Measurements from ENCODE around the gene TP53I3.
"Not testable (repeated sequence)": the region's sequence is repeated elsewhere in the genome, so short reads cannot be mapped to it uniquely, and the experiment has no call there.

TP53I3 gene

DNA sequence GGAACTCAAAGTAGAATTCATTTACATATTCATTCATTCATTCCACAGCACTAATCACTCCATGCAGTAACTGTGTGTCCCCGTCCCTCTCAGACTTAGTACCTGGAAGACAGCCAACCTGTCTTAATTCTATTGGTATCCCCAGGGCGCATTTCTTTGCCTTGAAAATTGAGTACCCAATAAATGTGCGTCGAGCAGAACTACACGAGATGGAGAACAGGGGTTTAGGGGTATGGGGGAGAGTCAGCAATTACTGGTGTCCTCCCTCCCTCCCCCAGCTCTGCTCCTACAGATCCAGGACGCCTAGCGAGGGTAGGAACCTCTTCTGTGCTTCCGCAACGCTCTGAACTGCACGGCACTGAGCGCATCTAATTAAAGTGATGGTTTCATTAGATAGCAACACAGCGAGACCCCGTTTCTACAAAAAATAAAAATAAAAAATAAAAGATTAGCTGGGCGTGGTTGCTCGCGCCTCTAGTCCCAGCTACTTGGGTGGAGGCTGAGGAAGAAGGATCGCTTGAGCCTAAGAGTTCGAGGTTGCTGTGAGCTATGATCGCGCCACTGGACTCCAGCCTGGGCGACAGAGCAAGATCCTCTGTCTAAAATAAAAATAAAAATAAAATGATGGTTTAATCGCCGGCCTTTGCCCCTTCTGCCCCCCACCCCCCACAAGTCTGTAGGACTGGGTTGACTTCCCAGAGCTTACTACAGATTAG, 35.7 kb downstream of the TP53I3 start:
- no peak for DNase-seq (ENCODE audit: low read depth)
- TF ChIP-seq, protein P1, sequence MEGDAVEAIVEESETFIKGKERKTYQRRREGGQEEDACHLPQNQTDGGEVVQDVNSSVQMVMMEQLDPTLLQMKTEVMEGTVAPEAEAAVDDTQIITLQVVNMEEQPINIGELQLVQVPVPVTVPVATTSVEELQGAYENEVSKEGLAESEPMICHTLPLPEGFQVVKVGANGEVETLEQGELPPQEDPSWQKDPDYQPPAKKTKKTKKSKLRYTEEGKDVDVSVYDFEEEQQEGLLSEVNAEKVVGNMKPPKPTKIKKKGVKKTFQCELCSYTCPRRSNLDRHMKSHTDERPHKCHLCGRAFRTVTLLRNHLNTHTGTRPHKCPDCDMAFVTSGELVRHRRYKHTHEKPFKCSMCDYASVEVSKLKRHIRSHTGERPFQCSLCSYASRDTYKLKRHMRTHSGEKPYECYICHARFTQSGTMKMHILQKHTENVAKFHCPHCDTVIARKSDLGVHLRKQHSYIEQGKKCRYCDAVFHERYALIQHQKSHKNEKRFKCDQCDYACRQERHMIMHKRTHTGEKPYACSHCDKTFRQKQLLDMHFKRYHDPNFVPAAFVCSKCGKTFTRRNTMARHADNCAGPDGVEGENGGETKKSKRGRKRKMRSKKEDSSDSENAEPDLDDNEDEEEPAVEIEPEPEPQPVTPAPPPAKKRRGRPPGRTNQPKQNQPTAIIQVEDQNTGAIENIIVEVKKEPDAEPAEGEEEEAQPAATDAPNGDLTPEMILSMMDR (IDR thresholded peaks at IDR 0.05; ENCODE audit: insufficient read depth, low read depth, low read length, missing control alignments): no peak
- H3K4me3 ChIP-seq (ENCODE audit: low read depth, low read length): peak overlapping the region; percentile 70

- no peak overlapping the region; the same call in 1 of the 2 replicates for H3K4me3 ChIP-seq (ENCODE audit: low read depth, low read length)
- DNase-seq (ENCODE audit: low read depth): no peak
- TF ChIP-seq, protein P1 (IDR thresholded peaks at IDR 0.05; ENCODE audit: insufficient read depth, low read depth, low read length, missing control alignments): no peak
Observed at GRCh38 chr2:24047703-24048033, 37.0 kb downstream of the TP53I3 start.

DNA sequence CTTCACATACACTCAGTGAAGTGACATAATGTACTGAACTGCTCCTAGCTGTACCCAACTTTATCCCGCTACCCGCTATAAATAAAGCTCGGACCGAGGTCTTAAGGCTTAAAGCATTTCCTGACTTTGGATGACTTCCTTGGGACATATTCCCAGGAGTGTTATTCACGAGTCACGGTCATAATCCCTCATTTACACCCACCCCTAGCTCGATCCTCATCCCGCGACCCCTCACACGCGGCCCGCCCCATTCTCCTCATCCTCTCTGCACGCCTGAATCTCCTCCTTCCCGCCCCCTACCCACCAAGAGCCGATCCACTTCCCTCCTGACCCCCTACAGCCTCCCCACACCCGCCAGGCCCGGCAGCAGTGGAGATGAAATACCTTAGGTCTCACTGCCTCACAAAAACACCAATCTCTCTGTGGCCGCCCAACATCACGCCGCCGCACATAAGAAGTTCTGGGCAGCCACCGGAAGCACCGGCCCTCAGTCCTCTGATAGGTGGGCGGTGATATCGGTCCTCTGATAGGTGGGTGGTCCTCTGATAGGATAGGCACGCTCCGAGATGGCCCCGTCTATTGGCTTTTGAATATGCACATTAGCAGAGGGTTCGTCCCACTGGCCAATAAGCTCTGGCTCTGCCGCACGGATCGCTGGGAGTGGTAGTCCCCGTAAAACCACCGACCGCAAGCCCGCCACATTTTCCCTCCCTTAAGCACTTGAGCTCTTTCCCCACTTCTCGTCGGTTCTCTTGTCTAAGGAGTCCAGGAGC, 37.5 kb downstream of the TP53I3 start, which contains the start of gene WDCP:
Gene WDCP (minus strand): TSS at position 462 of the 773 bp plus-strand sequence. CDS start 7,897 bp downstream, outside the sequence.
- peak within 1 kb of the TSS; percentile 91 for H3K4me3 ChIP-seq (ENCODE audit: low read depth, low read length)
- peak; percentile 98 for DNase-seq (ENCODE audit: low read depth)
- TF ChIP-seq, protein P1 (IDR thresholded peaks at IDR 0.05; ENCODE audit: insufficient read depth, low read depth, low read length, missing control alignments): no peak

DNA sequence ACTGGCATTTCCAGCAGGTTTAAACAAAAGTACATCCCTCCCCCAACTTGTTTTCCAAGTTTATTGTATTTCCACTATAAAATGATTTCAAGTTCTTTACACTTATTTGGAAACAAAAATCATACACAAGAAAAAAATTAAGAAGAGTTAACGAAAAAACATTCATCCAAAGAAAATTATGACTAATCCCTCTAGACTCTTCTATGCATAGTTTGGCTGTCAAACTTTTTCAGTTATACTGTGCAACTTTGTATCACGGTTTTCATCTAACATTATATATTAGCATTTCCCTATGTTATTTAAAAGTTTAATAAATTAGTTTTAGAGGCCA, 38.1 kb downstream of the TP53I3 start:
- DNase-seq (ENCODE audit: low read depth): no peak
- TF ChIP-seq, protein P1 (IDR thresholded peaks at IDR 0.05; ENCODE audit: insufficient read depth, low read depth, low read length, missing control alignments): no peak
- H3K4me3 ChIP-seq (ENCODE audit: low read depth, low read length): peak overlapping the region; percentile 91

GRCh38 chr2:24045511-24046508, 38.8 kb downstream of the TP53I3 start:
- TF ChIP-seq, protein P1 (IDR thresholded peaks at IDR 0.05; ENCODE audit: insufficient read depth, low read depth, low read length, missing control alignments): no peak
- DNase-seq (ENCODE audit: low read depth): no peak
- H3K4me3 ChIP-seq (ENCODE audit: low read depth, low read length): peak overlapping the region; percentile 91

- H3K4me3 ChIP-seq (ENCODE audit: low read depth, low read length); DNase-seq (ENCODE audit: low read depth): not testable (repeated sequence)
Observed at GRCh38 chr2:24043133-24043532, 41.5 kb downstream of the TP53I3 start.

- no peak for DNase-seq (ENCODE audit: low read depth)
- TF ChIP-seq, protein P1 (IDR thresholded peaks at IDR 0.05; ENCODE audit: insufficient read depth, low read depth, low read length, missing control alignments): no peak
Observed at GRCh38 chr2:24040511-24040910, 44.1 kb downstream of the TP53I3 start.

More at GRCh38 chr2:24040511-24040910, 44.1 kb downstream of the TP53I3 start:
- H3K4me3 ChIP-seq (ENCODE audit: low read depth, low read length): no peak overlapping the region

All from GM12865 (cell line).